GM12865 (cell line): ENCODE measurements around the gene DSCAM.

Source experiments
- DNase-seq: peaks from one replicate; pipeline ENCODE4 v3.0.0; 2010; ENCODE audit warnings: low read depth
- H3K4me3 ChIP-seq: 2 replicates; pipeline ENCODE4 v1.5.1; 2011; ENCODE audit warnings: mild to moderate bottlenecking, low read depth, low read length, control low read depth
- CTCF ChIP-seq: IDR thresholded peaks from 2 replicates; pipeline ENCODE4 v1.5.1; 2011; ENCODE audit warnings: low read length, control low read depth, low read depth, inconsistent platforms; ENCODE audit not compliant: insufficient read depth; ENCODE audit errors: missing control alignments

The DSCAM gene

GRCh38 chr21:40016667-40017066 lies 830.3 kb downstream of the DSCAM start:
- no peak for TF ChIP-seq CTCF
- no peak for DNase-seq
- no peak overlapping the region for H3K4me3 ChIP-seq

GRCh38 chr21:40016234-40016633 lies 830.7 kb downstream of the DSCAM start:
- no peak for DNase-seq
- no peak for TF ChIP-seq CTCF
- H3K4me3 ChIP-seq: no peak overlapping the region

GRCh38 chr21:40015818-40016217 lies 831.1 kb downstream of the DSCAM start:
- no peak overlapping the region for H3K4me3 ChIP-seq
- TF ChIP-seq CTCF: no peak

GRCh38 chr21:40014394-40014793 lies 832.6 kb downstream of the DSCAM start:
- no peak for TF ChIP-seq CTCF
- DNase-seq: no peak
- H3K4me3 ChIP-seq: no peak overlapping the region

More at GRCh38 chr21:40015818-40016217, 831.1 kb downstream of the DSCAM start:
- DNase-seq: no peak

- no peak overlapping the region for H3K4me3 ChIP-seq
- no peak for TF ChIP-seq CTCF
Measured at GRCh38 chr21:40013001-40013735, 833.8 kb downstream of the DSCAM start.

GRCh38 chr21:40011371-40011770 lies 835.6 kb downstream of the DSCAM start:
- TF ChIP-seq CTCF: no peak

More at GRCh38 chr21:40013001-40013735, 833.8 kb downstream of the DSCAM start:
- DNase-seq: no peak

GRCh38 chr21:40002978-40003377 lies 844.0 kb downstream of the DSCAM start:
- no peak overlapping the region for H3K4me3 ChIP-seq
- DNase-seq: no peak
- TF ChIP-seq CTCF: no peak

More at GRCh38 chr21:40011371-40011770, 835.6 kb downstream of the DSCAM start:
- H3K4me3 ChIP-seq: no peak overlapping the region
- no peak for DNase-seq
